HG02642 (cell line): ENCODE results near the gene PDCD2.
A peak's percentile ranks its signal among the peaks of the same experiment; 100 is the strongest.
"Not testable (repeated sequence)": the region's sequence is repeated elsewhere in the genome, so short reads cannot be mapped to it uniquely, and the experiment has no call there.

Experiments used
- ATAC-seq: cut with Tn5 transposase; IDR thresholded peaks from one replicate; pipeline ENCODE4 v1.9.1; 2021; ENCODE audit warnings: mild to moderate bottlenecking; ENCODE audit not compliant: unreplicated experiment, poor library complexity

Gene PDCD2

DNA sequence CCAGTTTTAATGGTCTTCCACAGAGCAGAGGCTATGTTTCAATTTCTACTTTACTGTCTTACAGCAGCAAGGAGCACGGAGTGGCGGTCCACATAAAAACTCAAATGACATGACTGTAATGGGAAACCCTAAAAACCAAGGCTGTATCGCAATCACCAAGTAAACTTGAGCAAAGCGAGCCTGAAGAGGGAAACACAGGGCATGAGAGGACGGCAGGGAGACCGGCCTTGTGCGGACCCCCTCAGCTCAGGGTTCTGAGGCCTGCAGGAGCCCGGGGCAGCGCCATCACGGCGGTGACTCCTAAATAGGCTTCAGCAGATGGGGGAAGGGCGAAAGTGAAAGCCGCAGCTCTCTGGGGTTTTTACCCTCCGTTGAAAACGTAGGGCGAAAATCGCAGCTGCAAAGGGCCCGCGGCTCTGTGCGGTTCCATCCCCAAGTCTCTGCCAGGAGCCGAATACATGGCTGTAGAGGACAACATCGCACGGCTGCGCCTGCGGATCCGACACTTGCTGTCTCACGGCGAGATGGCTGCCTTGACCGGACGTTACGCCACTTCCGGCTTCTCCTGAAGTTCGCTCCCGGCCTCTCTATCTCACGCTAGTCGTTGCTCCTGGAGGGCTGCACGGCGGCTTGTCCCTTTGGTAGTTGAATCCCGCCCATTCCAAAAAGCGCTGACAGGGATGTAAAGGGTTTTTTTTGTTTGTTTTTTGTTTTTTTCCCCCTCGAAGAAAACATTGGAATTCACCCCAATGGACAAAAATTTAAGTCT, 31.5 kb downstream of the PDCD2 start, which contains the start of gene PSMB1:
TSS of gene PSMB1 (minus strand) at position 543 of the 769 bp plus-strand sequence. CDS start at position 478, 65 bp downstream.
- peak; percentile 59 for ATAC-seq

DNA sequence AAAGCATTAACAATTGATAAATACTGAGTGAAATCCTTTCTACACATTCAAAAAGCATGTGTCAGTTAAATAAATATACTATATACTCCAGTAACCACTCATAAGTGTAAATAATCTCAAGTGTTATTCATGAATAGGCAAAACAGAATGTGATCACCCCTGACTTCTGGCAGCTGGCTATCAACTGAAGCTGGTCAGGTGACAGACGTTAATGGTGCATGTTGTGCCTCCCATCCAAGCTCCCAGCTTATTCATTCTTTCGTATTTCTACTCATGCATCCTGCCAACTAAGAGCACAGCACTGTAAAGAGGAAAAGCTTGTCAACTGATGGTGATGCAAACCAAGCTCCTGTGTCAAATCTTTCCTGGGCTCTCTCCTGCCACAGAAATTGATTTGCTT, 39.0 kb downstream of the PDCD2 start:
- no peak for ATAC-seq

DNA sequence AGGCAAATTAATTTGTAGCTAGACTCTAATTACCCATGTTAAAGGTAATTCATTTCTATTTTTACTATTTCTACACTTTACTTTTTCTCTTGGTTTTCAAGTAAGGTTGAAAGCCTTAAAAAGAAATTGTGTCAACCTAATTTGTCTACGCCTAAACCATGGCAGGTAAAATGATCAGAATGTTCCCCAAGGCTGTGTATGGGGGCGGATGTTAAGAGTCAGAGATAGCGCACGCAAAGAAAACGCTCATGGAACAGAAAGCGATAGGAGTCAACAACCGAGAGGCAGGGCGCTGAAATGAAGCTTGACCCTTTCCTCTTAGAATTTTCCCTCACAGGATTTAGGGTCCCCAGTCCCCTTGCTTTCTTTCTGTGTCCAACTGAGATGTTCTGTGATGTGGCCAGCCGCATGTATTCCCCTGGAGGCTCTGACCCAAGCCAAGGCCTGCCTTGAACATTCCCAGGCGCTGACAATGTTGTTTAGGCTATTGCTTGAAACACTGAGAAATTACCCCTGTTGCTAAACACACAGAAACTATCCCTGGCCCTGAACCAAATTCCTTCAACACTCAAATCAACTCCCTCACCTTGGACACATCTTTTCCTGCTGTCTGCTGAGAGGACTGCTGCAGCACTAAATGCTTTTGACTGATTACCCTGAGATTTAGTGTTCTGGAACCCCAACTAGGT, 42.3 kb downstream of the PDCD2 start:
- no peak for ATAC-seq

- no peak for ATAC-seq
Observed at GRCh38 chr6:170537329-170537728, 47.1 kb downstream of the PDCD2 start.

- ATAC-seq, result no peak
Observed at GRCh38 chr6:170536671-170537070, 47.8 kb downstream of the PDCD2 start.

DNA sequence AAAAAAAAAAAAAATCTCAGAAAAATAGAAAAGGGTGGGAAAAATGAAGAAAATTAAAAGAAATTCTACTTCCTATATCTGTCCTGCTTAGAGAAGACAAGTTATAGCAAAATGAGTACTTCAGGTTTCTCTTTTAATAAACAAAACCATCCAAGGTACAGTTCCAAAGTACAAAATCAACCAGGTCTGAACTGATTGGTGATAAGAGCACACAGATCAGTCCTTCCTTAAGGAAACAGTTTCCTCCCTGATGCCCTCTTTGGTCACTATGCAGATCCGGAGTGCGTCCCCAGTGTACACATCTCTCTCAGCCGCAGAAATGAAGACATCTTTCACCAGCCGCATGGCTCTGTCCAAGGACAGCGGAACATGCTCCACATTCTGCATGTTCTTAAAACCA, 49.4 kb downstream of the PDCD2 start:
- ATAC-seq, result no peak

DNA sequence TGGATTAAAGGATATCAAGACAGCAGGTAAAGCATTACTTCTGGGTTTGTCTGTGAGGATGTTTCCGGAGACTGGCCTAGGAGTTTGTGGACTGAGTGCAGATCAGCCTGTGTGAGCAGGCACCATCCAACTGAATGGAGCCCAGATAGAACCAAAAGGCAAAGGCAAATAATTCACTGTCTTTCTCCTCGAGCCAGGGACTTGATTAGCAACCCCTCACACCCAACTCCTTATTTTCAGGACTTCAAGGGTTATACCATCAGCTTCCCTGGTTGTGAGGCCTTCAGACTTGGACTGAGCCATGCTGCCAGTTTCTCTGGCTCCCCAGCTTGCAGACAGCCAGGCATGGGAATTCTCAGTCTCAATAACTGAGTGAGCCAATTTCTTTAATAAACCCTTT, 50.6 kb downstream of the PDCD2 start:
- ATAC-seq, result no peak

- no peak for ATAC-seq
Observed at GRCh38 chr6:170532867-170533488, 51.5 kb downstream of the PDCD2 start.

- ATAC-seq, result peak; percentile 71
Observed at GRCh38 chr6:170529839-170530469, 54.5 kb downstream of the PDCD2 start.

GRCh38 chr6:170527995-170528394, 56.4 kb downstream of the PDCD2 start:
- ATAC-seq, result not testable (repeated sequence)

GRCh38 chr6:170525795-170526194, 58.6 kb downstream of the PDCD2 start:
- no peak for ATAC-seq
